NCI-H446 (cell line): ENCODE measurements around the gene LMCD1.

Experiments
- DNase-seq, 2 experiments: peaks; one replicate each; lab custom pipeline; 2025; lab: John Stamatoyannopoulos, UW

The LMCD1 gene

GRCh38 chr3:8484409-8485140, 17.0 kb upstream of the LMCD1 start:
- DNase-seq: no peak

GRCh38 chr3:8485141-8485870, 16.3 kb upstream of the LMCD1 start:
- DNase-seq: no peak

- DNase-seq: no peak
Observed at GRCh38 chr3:8485943-8486342, 15.7 kb upstream of the LMCD1 start.

- no peak for DNase-seq
Observed at GRCh38 chr3:8486434-8486833, 15.2 kb upstream of the LMCD1 start.

- DNase-seq: no peak
Observed at GRCh38 chr3:8486936-8487335, 14.7 kb upstream of the LMCD1 start.

GRCh38 chr3:8488411-8488810, 13.2 kb upstream of the LMCD1 start:
- no peak for DNase-seq

GRCh38 chr3:8488877-8489276, 12.7 kb upstream of the LMCD1 start:
- no peak for DNase-seq

- no peak for DNase-seq
Observed at GRCh38 chr3:8489278-8489792, 12.3 kb upstream of the LMCD1 start.

- DNase-seq: no peak
Observed at GRCh38 chr3:8490079-8490552, 11.5 kb upstream of the LMCD1 start.

- no peak for DNase-seq
Observed at GRCh38 chr3:8491271-8492144, 10.1 kb upstream of the LMCD1 start.

- DNase-seq: no peak
Observed at GRCh38 chr3:8492744-8493511, 8.7 kb upstream of the LMCD1 start.

GRCh38 chr3:8493744-8494143, 7.9 kb upstream of the LMCD1 start:
- DNase-seq: no peak

- DNase-seq: no peak
Observed at GRCh38 chr3:8494327-8494726, 7.3 kb upstream of the LMCD1 start.

- DNase-seq: no peak
Observed at GRCh38 chr3:8497582-8497981, 4.0 kb upstream of the LMCD1 start.

- DNase-seq: no peak
Observed at GRCh38 chr3:8499181-8499611, 2.4 kb upstream of the LMCD1 start.

- no peak for DNase-seq
Observed at GRCh38 chr3:8500319-8500988, 1.2 kb upstream of the LMCD1 start.

GRCh38 chr3:8500989-8501370, 643 bp upstream of the LMCD1 start:
- no peak for DNase-seq

- no peak for DNase-seq
Observed at GRCh38 chr3:8503461-8503860, 1.8 kb downstream of the LMCD1 start.

GRCh38 chr3:8503871-8504610, 2.4 kb downstream of the LMCD1 start:
- no peak for DNase-seq

GRCh38 chr3:8504611-8504973, 3.0 kb downstream of the LMCD1 start:
- DNase-seq: no peak
